Parathyroid adenoma (tissue), 2 donors: ENCODE results near the gene KNG1.
"Not testable (repeated sequence)": the region's sequence is repeated elsewhere in the genome, so short reads cannot be mapped to it uniquely, and the experiment has no call there.

Experiments
- H2AFZ ChIP-seq: fragments of 300-600 bp; sonication (generic); one replicate; pipeline ENCODE4 v1.7.0; 2017; ENCODE audit warnings: antibody characterized with exemption, mild to moderate bottlenecking
- H3K27ac ChIP-seq: fragments of 300-600 bp; sonication (generic); one replicate; pipeline ENCODE4 v1.7.0; 2017
- H3K27me3 ChIP-seq: fragments of 300-600 bp; sonication (generic); one replicate; pipeline ENCODE4 v1.7.0; 2017; ENCODE audit warnings: low read length; ENCODE audit not compliant: control insufficient read depth, insufficient read depth
- H3K36me3 ChIP-seq: fragments of 300-600 bp; sonication (generic); one replicate; pipeline ENCODE4 v1.7.0; 2017; ENCODE audit warnings: low read length; ENCODE audit not compliant: control insufficient read depth, insufficient read depth
- H3K4me1 ChIP-seq: fragments of 300-600 bp; sonication (generic); one replicate; pipeline ENCODE4 v1.7.0; 2017; ENCODE audit warnings: control low read depth
- H3K4me2 ChIP-seq: fragments of 300-600 bp; sonication (generic); one replicate; pipeline ENCODE4 v1.7.0; 2017; ENCODE audit warnings: low read length
- H3K4me3 ChIP-seq: fragments of 300-600 bp; sonication (generic); one replicate; pipeline ENCODE4 v1.7.0; 2017; ENCODE audit warnings: low read depth, low read length
- H3K79me2 ChIP-seq: fragments of 300-600 bp; sonication (generic); one replicate; pipeline ENCODE4 v1.7.0; 2017; ENCODE audit warnings: control low read depth
- H3K9ac ChIP-seq: fragments of 300-600 bp; sonication (generic); one replicate; pipeline ENCODE4 v1.7.0; 2017; ENCODE audit warnings: mild to moderate bottlenecking
- H3K9me3 ChIP-seq: fragments of 300-600 bp; sonication (generic); one replicate; pipeline ENCODE4 v1.7.0; 2017; ENCODE audit warnings: low read length; ENCODE audit not compliant: control insufficient read depth
- CTCF ChIP-seq: fragments of 300-600 bp; sonication (generic); IDR thresholded peaks from one replicate; pipeline ENCODE4 v1.7.0; 2017; ENCODE audit warnings: antibody characterized with exemption, mild to moderate bottlenecking
- donor health status: primary hyperparathyroidism.

The KNG1 gene

GRCh38 chr3:186687120-186687651, 30.0 kb upstream of the KNG1 start:
- no peaks in the 10 kb centered on the region for H3K4me1 ChIP-seq
- no peak overlapping the region for H3K4me3 ChIP-seq
- H3K4me2 ChIP-seq, result no peak overlapping the region
- H2AFZ ChIP-seq, result no peak overlapping the region
- no peak overlapping the region for H3K27ac ChIP-seq
- no peaks in the 10 kb centered on the region for H3K27me3 ChIP-seq
- no peaks in the 10 kb centered on the region for H3K9me3 ChIP-seq
- no peak for TF ChIP-seq CTCF
- H3K9ac ChIP-seq, result no peak overlapping the region
- no peaks in the 10 kb centered on the region for H3K79me2 ChIP-seq
- H3K36me3 ChIP-seq, result no peaks in the 10 kb centered on the region

GRCh38 chr3:186690304-186690703, 26.9 kb upstream of the KNG1 start:
- H3K4me2 ChIP-seq, H3K4me1 ChIP-seq, H3K9me3 ChIP-seq, H3K9ac ChIP-seq, H3K36me3 ChIP-seq, H3K27ac ChIP-seq, H3K27me3 ChIP-seq, H3K79me2 ChIP-seq, H3K4me3 ChIP-seq, H2AFZ ChIP-seq: not testable (repeated sequence)

GRCh38 chr3:186691676-186692075, 25.5 kb upstream of the KNG1 start:
- Histone ChIP-seq H3K4me2 (no peak overlapping the region), H3K4me1 (no peaks in the 10 kb centered on the region), H3K27ac (no peak overlapping the region), H3K79me2 (no peaks in the 10 kb centered on the region), H3K4me3 (no peak overlapping the region), H3K9me3 (no peaks in the 10 kb centered on the region), H3K27me3 (no peaks in the 10 kb centered on the region), H3K36me3 (no peaks in the 10 kb centered on the region), H3K9ac (no peak overlapping the region), H2AFZ (no peak overlapping the region)
- TF ChIP-seq CTCF, result no peak

- Histone ChIP-seq H3K27me3 (no peaks in the 10 kb centered on the region), H3K4me3 (no peak overlapping the region), H3K27ac (no peak overlapping the region), H3K4me1 (no peaks in the 10 kb centered on the region), H3K36me3 (no peaks in the 10 kb centered on the region), H3K9me3 (no peaks in the 10 kb centered on the region), H2AFZ (no peak overlapping the region), H3K4me2 (no peak overlapping the region), H3K9ac (no peak overlapping the region), H3K79me2 (no peaks in the 10 kb centered on the region)
- no peak for TF ChIP-seq CTCF
Measured at GRCh38 chr3:186693843-186694242, 23.3 kb upstream of the KNG1 start.

GRCh38 chr3:186694288-186695032, 22.7 kb upstream of the KNG1 start:
- H3K9me3 ChIP-seq, result no peaks in the 10 kb centered on the region
- H3K4me2 ChIP-seq, result no peak overlapping the region
- no peak overlapping the region for H2AFZ ChIP-seq

More at GRCh38 chr3:186694288-186695032, 22.7 kb upstream of the KNG1 start:
- no peaks in the 10 kb centered on the region for H3K79me2 ChIP-seq
- TF ChIP-seq CTCF, result no peak
- no peaks in the 10 kb centered on the region for H3K4me1 ChIP-seq
- H3K27ac ChIP-seq, result no peak overlapping the region
- no peak overlapping the region for H3K4me3 ChIP-seq
- H3K9ac ChIP-seq, result no peak overlapping the region
- no peaks in the 10 kb centered on the region for H3K27me3 ChIP-seq
- H3K36me3 ChIP-seq, result no peaks in the 10 kb centered on the region
